ENCODE data around the gene GREM1. TPM values are rescaled to one million over a fixed set of nuclear protein-coding genes. Genes with fewer than 3 reads are reported as not detected.

The GREM1 gene
- total and polyA plus RNA-seq, 2 of the 8 experiments (the other 6 are each of a cell fraction or from before 2014, with no cell fraction given) = 0.12 to 1.1 TPM

DNA sequence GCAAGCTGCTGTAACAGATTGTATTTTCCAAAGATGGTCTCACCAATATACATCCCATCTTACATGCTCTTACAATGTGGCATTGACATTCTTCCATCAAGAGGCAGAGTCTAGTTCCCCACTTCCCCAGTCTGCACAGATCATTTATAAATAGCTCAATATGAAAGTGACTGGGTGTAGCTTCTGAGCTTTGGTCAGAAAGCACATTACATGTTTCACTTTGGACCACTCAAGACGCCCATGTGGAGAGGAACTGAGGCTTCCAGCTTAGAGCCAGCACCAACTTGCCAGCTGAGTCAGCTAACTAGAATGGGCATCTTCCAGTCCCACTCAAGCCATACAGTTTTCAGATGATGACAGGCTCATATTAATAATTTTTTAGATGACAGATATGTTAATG, 45.5 kb downstream of the GREM1 start:
- WGBS, 2 experiments (ENCODE audit: extremely low coverage in 1 of 2, insufficient coverage in 1 of 2, insufficient read length in 1 of 2, insufficient replicate concordance in 2 of 2, low coverage in 1 of 2, low lambda C conversion rate in 2 of 2, missing lambda C conversion rate in 1 of 2) = 80% methylated on average over 1 of the region's 1 CpG; no CpG with 5 or more reads in 1 of the 2 experiments
- Histone ChIP-seq H3K4ac (replicated peaks; ENCODE audit: insufficient read length, low read depth, low read length) (no peak overlapping the region), H2BK12ac (ENCODE audit: low read depth, low read length) (no peak overlapping the region), H2BK15ac (ENCODE audit: low read length) (no peak overlapping the region), H3K9me3 (ENCODE audit: insufficient read depth in 2 of 2, low read depth in 1 of 2, low read length in 1 of 2) (no peaks in the 10 kb centered on the region), H3K4me2 (ENCODE audit: insufficient read depth in 1 of 2, low read depth in 2 of 2, low read length in 2 of 2) (no peak overlapping the region), H4K8ac (ENCODE audit: extremely low read depth, insufficient read depth, low read length) (no peak overlapping the region), H3K9ac (replicated peaks in 1 of 4; ENCODE audit: extremely low read depth in 1 of 4, low read depth in 3 of 4, low read length in 3 of 4) (no peak overlapping the region), H3K23ac (ENCODE audit: insufficient read length) (no peak overlapping the region), H2AK5ac (ENCODE audit: low read depth, low read length) (no peak overlapping the region), H2BK5ac (ENCODE audit: low read depth, low read length) (no peak overlapping the region), H2AFZ (ENCODE audit: low read length) (no peak overlapping the region), H4K91ac (replicated peaks; ENCODE audit: insufficient read length, low read length) (no peak overlapping the region), H4K20me1 (replicated peaks in 1 of 2; ENCODE audit: control insufficient read depth in 1 of 2, insufficient read depth in 2 of 2, low read length in 2 of 2) (no peaks in the 10 kb centered on the region), H4K5ac (ENCODE audit: insufficient read length, low read depth, low read length) (no peak overlapping the region), H3K14ac (ENCODE audit: insufficient read length) (no peak overlapping the region), H3K27ac (ENCODE audit: low read depth, low read length) (no peak overlapping the region), H2BK120ac (replicated peaks; ENCODE audit: low read depth, low read length) (no peak overlapping the region), H3K18ac (ENCODE audit: extremely low read depth, low read length) (no peak overlapping the region), H3K27me3 (replicated peaks in 1 of 4; ENCODE audit: control insufficient read depth in 3 of 4, extremely low read depth in 1 of 4, insufficient read depth in 3 of 4, low read length in 3 of 4) (no peaks in the 10 kb centered on the region), H3K4me3 (ENCODE audit: extremely low read depth in 1 of 4, insufficient read depth in 2 of 4, low read depth in 3 of 4, low read length in 4 of 4) (no peak overlapping the region), H3K23me2 (ENCODE audit: low read depth, low read length) (no peaks in the 10 kb centered on the region), H3K36me3 (ENCODE audit: control insufficient read depth in 2 of 4, insufficient read depth in 4 of 4, low read length in 3 of 4) (no peaks in the 10 kb centered on the region), H3K56ac (replicated peaks; ENCODE audit: insufficient read length, low read depth, low read length) (no peak overlapping the region), H3K79me2 (ENCODE audit: control insufficient read depth in 1 of 2, insufficient read depth in 2 of 2, low read length in 2 of 2) (no peaks in the 10 kb centered on the region), H2BK20ac (ENCODE audit: low read length) (no peak overlapping the region), H3K79me1 (ENCODE audit: low read depth, low read length) (no peaks in the 10 kb centered on the region), H3K4me1 (replicated peaks in 1 of 4; ENCODE audit: control insufficient read depth in 3 of 4, insufficient read depth in 4 of 4, low read length in 3 of 4) (no peaks in the 10 kb centered on the region)
- DNase-seq (ENCODE audit: low read depth in 1 of 2, low spot score in 2 of 2) (no peak), FAIRE-seq (no peak)
- ChIA-PET POLR2A (ENCODE audit: partially characterized antibody) (interaction anchor here (1.4 kb wide), 1 partner anchor 17 kb away, joined by 5 read pairs; no protein-coding TSS in a partner anchor), CTCF (ENCODE audit: partially characterized antibody) (interaction anchor here (0.9 to 1.3 kb wide), 3 partner anchors 13 to 173 kb away, joined by 3 read pairs; no protein-coding TSS in a partner anchor)
- no peak for TF ChIP-seq SIRT6 (IDR thresholded peaks at IDR 0.05; ENCODE audit: low read length)
- TF ChIP-seq EGR1 (IDR thresholded peaks at IDR 0.05; ENCODE audit: borderline replicate concordance, low read depth, low read length) = no peak
- no peak for TF ChIP-seq SP1 (IDR thresholded peaks at IDR 0.05; ENCODE audit: low read depth, low read length)
- no peak for TF ChIP-seq SIX5 (IDR thresholded peaks at IDR 0.05; ENCODE audit: low read depth, low read length)
- TF ChIP-seq, protein P1, sequence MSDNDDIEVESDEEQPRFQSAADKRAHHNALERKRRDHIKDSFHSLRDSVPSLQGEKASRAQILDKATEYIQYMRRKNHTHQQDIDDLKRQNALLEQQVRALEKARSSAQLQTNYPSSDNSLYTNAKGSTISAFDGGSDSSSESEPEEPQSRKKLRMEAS (IDR thresholded peaks at IDR 0.05) = no peak
- no peak for TF ChIP-seq RAD21 (IDR thresholded peaks at IDR 0.05 in 1 of 2, conservative IDR thresholded peaks at IDR 0.05 in 1 of 2; ENCODE audit: low read depth in 2 of 2, low read length in 2 of 2)
- TF ChIP-seq CTBP2 (IDR thresholded peaks at IDR 0.05; ENCODE audit: borderline replicate concordance, insufficient read depth, insufficient read length, low read length) = no peak
- no peak for TF ChIP-seq BCL11A (IDR thresholded peaks at IDR 0.05; ENCODE audit: low read depth in 2 of 2, low read length in 2 of 2)
- TF ChIP-seq KDM5A (IDR thresholded peaks at IDR 0.05; ENCODE audit: low read length) = no peak
- TF ChIP-seq, protein P2, sequence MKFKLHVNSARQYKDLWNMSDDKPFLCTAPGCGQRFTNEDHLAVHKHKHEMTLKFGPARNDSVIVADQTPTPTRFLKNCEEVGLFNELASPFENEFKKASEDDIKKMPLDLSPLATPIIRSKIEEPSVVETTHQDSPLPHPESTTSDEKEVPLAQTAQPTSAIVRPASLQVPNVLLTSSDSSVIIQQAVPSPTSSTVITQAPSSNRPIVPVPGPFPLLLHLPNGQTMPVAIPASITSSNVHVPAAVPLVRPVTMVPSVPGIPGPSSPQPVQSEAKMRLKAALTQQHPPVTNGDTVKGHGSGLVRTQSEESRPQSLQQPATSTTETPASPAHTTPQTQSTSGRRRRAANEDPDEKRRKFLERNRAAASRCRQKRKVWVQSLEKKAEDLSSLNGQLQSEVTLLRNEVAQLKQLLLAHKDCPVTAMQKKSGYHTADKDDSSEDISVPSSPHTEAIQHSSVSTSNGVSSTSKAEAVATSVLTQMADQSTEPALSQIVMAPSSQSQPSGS (IDR thresholded peaks at IDR 0.05; ENCODE audit: low read length) = no peak
- no peak for TF ChIP-seq CEBPB (IDR thresholded peaks at IDR 0.05; ENCODE audit: low read depth, low read length)
- no peak for TF ChIP-seq SRF (IDR thresholded peaks at IDR 0.05; ENCODE audit: low read depth, low read length)
- TF ChIP-seq BRCA1 (IDR thresholded peaks at IDR 0.05; ENCODE audit: low read depth, low read length) = no peak

All from H1 (cell line).